ENCODE data around the gene WNK4. TPM values are rescaled to one million over a fixed set of nuclear protein-coding genes. Genes with fewer than 3 reads are reported as not detected.

The WNK4 gene
- total and polyA plus RNA-seq, 2 donors (not counting 1 experiment from before 2014, with no cell fraction given): under 0.01 to 0.35 TPM

DNA sequence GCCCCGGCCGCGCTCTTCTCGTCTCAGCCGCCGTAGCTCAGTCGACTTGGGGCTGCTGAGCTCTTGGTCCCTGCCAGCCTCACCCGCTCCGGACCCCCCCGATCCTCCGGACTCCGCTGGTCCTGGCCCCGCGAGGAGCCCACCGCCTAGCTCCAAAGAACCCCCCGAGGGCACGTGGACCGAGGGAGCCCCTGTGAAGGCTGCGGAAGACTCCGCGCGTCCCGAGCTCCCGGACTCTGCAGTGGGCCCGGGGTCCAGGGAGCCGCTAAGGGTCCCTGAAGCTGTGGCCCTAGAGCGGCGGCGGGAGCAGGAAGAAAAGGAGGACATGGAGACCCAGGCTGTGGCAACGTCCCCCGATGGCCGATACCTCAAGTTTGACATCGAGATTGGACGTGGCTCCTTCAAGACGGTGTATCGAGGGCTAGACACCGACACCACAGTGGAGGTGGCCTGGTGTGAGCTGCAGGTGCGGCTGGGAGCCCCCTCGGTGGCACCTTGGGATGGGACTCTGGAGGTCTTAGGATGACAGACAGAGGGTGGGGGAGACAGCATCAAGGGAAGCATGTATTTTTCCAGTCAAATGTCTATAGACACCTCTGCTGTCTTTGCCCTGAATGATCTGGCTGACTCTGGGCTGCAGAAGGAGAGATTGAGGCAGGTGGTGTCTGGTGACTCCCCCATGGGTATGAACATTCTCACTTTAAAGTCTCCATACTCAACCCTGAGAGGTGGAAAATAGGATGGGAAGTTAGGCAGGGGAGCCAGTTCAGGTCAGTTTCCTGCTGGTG, 635 bp downstream of the WNK4 start:
- H3K27me3 ChIP-seq (ENCODE audit: control insufficient read depth, insufficient read depth, low read length): peaks cover 10% of the 10 kb centered on the region
- H3K4me1 ChIP-seq (ENCODE audit: control insufficient read depth, extremely low read depth, insufficient read depth, low read length): peaks cover 19% of the 10 kb centered on the region
- TF ChIP-seq CTCF (conservative IDR thresholded peaks at IDR 0.05 in 1 of 2, IDR thresholded peaks at IDR 0.05 in 1 of 2; ENCODE audit: low read depth in 1 of 2, low read length in 2 of 2) (no peak), EZH2 (IDR thresholded peaks at IDR 0.05; ENCODE audit: low read length, missing control alignments) (no peak)
- H3K9me3 ChIP-seq (ENCODE audit: control insufficient read depth, insufficient read depth, low read depth, low read length): no peaks in the 10 kb centered on the region
- no peaks in the 10 kb centered on the region for H3K79me2 ChIP-seq (ENCODE audit: control insufficient read depth, insufficient read depth, low read length)
- H2AFZ ChIP-seq (ENCODE audit: low read length): no peak overlapping the region
- peak overlapping the region; percentile 46 to 57 (median 52) for H3K4me3 ChIP-seq (replicated peaks in 1 of 4; ENCODE audit: control extremely low read depth in 1 of 4, insufficient read depth in 1 of 4, low read depth in 3 of 4, low read length in 4 of 4)
- H3K9ac ChIP-seq (ENCODE audit: insufficient read depth, low read length): peak overlapping the region; percentile 37
- H3K4me2 ChIP-seq (ENCODE audit: extremely low read depth, insufficient read depth, low read length): peak overlapping the region; percentile 78
- H4K20me1 ChIP-seq (ENCODE audit: control insufficient read depth, extremely low read depth, insufficient read depth, low read length): no peaks in the 10 kb centered on the region
- peak overlapping the region; percentile 20 for H3K27ac ChIP-seq (ENCODE audit: insufficient read depth, low read length)
- no peak for DNase-seq (ENCODE audit: low read depth in 2 of 2)
- peaks cover 4% of the 10 kb centered on the region for H3K36me3 ChIP-seq (ENCODE audit: control insufficient read depth, insufficient read depth, low read length)

DNA sequence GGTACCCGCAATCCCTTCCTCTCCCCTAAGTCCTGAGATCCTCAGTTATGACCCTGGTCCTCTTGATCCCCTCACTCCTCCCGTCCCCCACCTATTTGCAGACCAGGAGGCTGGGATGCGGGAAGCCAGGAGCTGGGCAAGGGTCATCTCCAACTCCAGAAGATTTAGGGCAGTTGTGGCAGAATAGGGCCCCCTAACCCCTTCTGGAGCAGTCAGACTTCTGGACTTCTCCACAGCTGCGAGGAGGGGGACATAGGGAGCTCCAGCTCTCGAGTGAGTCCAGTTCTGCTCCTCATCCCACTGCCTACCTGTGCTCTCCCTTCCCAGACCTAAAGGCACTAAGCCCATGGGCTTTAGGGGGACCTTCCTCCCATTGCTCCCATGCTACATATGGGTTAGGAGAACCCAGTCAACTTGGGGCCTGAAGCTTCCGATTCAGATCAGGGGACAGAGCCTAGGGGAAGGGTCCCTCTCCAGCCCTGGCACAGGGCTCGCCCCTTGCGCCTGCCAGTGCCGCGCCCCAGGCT, 1.3 kb downstream of the WNK4 start:
- no peak overlapping the region for H3K9ac ChIP-seq (ENCODE audit: insufficient read depth, low read length)
- no peak overlapping the region for H2AFZ ChIP-seq (ENCODE audit: low read length)
- peaks cover 4% of the 10 kb centered on the region for H3K36me3 ChIP-seq (ENCODE audit: control insufficient read depth, insufficient read depth, low read length)
- no peak for TF ChIP-seq CTCF (conservative IDR thresholded peaks at IDR 0.05 in 1 of 2, IDR thresholded peaks at IDR 0.05 in 1 of 2; ENCODE audit: low read depth in 1 of 2, low read length in 2 of 2)
- TF ChIP-seq EZH2 (IDR thresholded peaks at IDR 0.05; ENCODE audit: low read length, missing control alignments): peak; percentile 33
- H3K4me3 ChIP-seq (replicated peaks in 1 of 4; ENCODE audit: control extremely low read depth in 1 of 4, insufficient read depth in 1 of 4, low read depth in 3 of 4, low read length in 4 of 4): peak overlapping the region; percentile 46 to 57 (median 52)
- no peaks in the 10 kb centered on the region for H3K9me3 ChIP-seq (ENCODE audit: control insufficient read depth, insufficient read depth, low read depth, low read length)
- DNase-seq (ENCODE audit: low read depth in 2 of 2): no peak
- H3K4me1 ChIP-seq (ENCODE audit: control insufficient read depth, extremely low read depth, insufficient read depth, low read length): peaks cover 19% of the 10 kb centered on the region
- H3K4me2 ChIP-seq (ENCODE audit: extremely low read depth, insufficient read depth, low read length): peak overlapping the region; percentile 78
- no peaks in the 10 kb centered on the region for H4K20me1 ChIP-seq (ENCODE audit: control insufficient read depth, extremely low read depth, insufficient read depth, low read length)
- H3K27ac ChIP-seq (ENCODE audit: insufficient read depth, low read length): no peak overlapping the region
- H3K79me2 ChIP-seq (ENCODE audit: control insufficient read depth, insufficient read depth, low read length): no peaks in the 10 kb centered on the region
- peaks cover 10% of the 10 kb centered on the region for H3K27me3 ChIP-seq (ENCODE audit: control insufficient read depth, insufficient read depth, low read length)

- Histone ChIP-seq H2AFZ (ENCODE audit: low read length) (no peak overlapping the region), H3K4me1 (ENCODE audit: control insufficient read depth, extremely low read depth, insufficient read depth, low read length) (peaks cover 19% of the 10 kb centered on the region), H3K27ac (ENCODE audit: insufficient read depth, low read length) (no peak overlapping the region), H3K9ac (ENCODE audit: insufficient read depth, low read length) (no peak overlapping the region), H3K4me2 (ENCODE audit: extremely low read depth, insufficient read depth, low read length) (peak overlapping the region; percentile 35), H3K9me3 (ENCODE audit: control insufficient read depth, insufficient read depth, low read depth, low read length) (no peaks in the 10 kb centered on the region), H3K27me3 (ENCODE audit: control insufficient read depth, insufficient read depth, low read length) (peaks cover 10% of the 10 kb centered on the region), H3K36me3 (ENCODE audit: control insufficient read depth, insufficient read depth, low read length) (peaks cover 4% of the 10 kb centered on the region), H3K79me2 (ENCODE audit: control insufficient read depth, insufficient read depth, low read length) (no peaks in the 10 kb centered on the region), H3K4me3 (replicated peaks in 1 of 4; ENCODE audit: control extremely low read depth in 1 of 4, insufficient read depth in 1 of 4, low read depth in 3 of 4, low read length in 4 of 4) (peak overlapping the region in 1 of 4 experiments; percentile 57), H4K20me1 (ENCODE audit: control insufficient read depth, extremely low read depth, insufficient read depth, low read length) (no peaks in the 10 kb centered on the region)
- DNase-seq (ENCODE audit: low read depth in 2 of 2): peak in 1 of 2 donors; percentile 36
- TF ChIP-seq EZH2 (IDR thresholded peaks at IDR 0.05; ENCODE audit: low read length, missing control alignments): no peak
- no peak for TF ChIP-seq CTCF (conservative IDR thresholded peaks at IDR 0.05 in 1 of 2, IDR thresholded peaks at IDR 0.05 in 1 of 2; ENCODE audit: low read depth in 1 of 2, low read length in 2 of 2)
Measured at GRCh38 chr17:42782166-42783061, 2.0 kb downstream of the WNK4 start.

All from fibroblast of lung (primary cell).